H9 (cell line): ENCODE results near the gene BMPER. TPM values are rescaled to one million over a fixed set of nuclear protein-coding genes. Genes with fewer than 3 reads are reported as not detected.

Experiments used
- DNase-seq: peaks from one replicate; pipeline ENCODE4 v3.0.0-alpha.2; 2017
- H2AFZ ChIP-seq: one replicate; pipeline ENCODE4 v1.6.1; 2013; ENCODE audit warnings: mild to moderate bottlenecking, low read length, control low read depth, moderate library complexity
- H2AK5ac ChIP-seq: 2 replicates; pipeline ENCODE4 v1.6.1; 2013; ENCODE audit warnings: low read length, control low read depth, mixed read lengths; ENCODE audit not compliant: insufficient read length
- H2BK120ac ChIP-seq: one replicate; pipeline ENCODE4 v1.6.1; 2013; ENCODE audit warnings: low read depth, mild to moderate bottlenecking, low read length, control low read depth, inconsistent platforms; ENCODE audit not compliant: poor library complexity, severe bottlenecking
- H2BK12ac ChIP-seq: 2 replicates; pipeline ENCODE4 v1.6.1; 2013; ENCODE audit warnings: low read length, control low read depth, mixed read lengths, low read depth; ENCODE audit not compliant: insufficient read length
- H2BK15ac ChIP-seq: 2 replicates; pipeline ENCODE4 v1.6.1; 2013; ENCODE audit warnings: low read depth, low read length, control low read depth
- H2BK20ac ChIP-seq: one replicate; pipeline ENCODE4 v1.6.1; 2013; ENCODE audit warnings: low read depth, mild to moderate bottlenecking, low read length, control low read depth, inconsistent platforms; ENCODE audit not compliant: poor library complexity, severe bottlenecking
- H2BK5ac ChIP-seq: 2 replicates; pipeline ENCODE4 v1.6.1; 2013; ENCODE audit warnings: low read length, control low read depth, mixed read lengths; ENCODE audit not compliant: insufficient read length
- H3K14ac ChIP-seq: 2 replicates; pipeline ENCODE4 v1.6.1; 2013; ENCODE audit warnings: low read length, control low read depth; ENCODE audit not compliant: insufficient read depth
- H3K18ac ChIP-seq: 2 replicates; pipeline ENCODE4 v1.6.1; 2013; ENCODE audit warnings: low read depth, mild to moderate bottlenecking, mixed read lengths, low read length, control low read depth; ENCODE audit not compliant: insufficient read length
- H3K23ac ChIP-seq: 2 replicates; pipeline ENCODE4 v1.6.1; 2013; ENCODE audit warnings: low read length, control low read depth, mixed read lengths, low read depth; ENCODE audit not compliant: insufficient read length
- H3K23me2 ChIP-seq: 2 replicates; pipeline ENCODE4 v1.6.1; 2013; ENCODE audit warnings: low read depth, mild to moderate bottlenecking, mixed read lengths, low read length, control low read depth; ENCODE audit not compliant: insufficient read length, poor library complexity, severe bottlenecking
- H3K27ac ChIP-seq: 2 replicates; pipeline ENCODE4 v1.5.1; 2013; ENCODE audit warnings: low read length, control low read depth, mixed read lengths, low read depth; ENCODE audit not compliant: insufficient read length
- H3K27me3 ChIP-seq: 2 replicates; pipeline ENCODE4 v1.6.1; 2013; ENCODE audit warnings: low read length, control low read depth, inconsistent platforms; ENCODE audit not compliant: insufficient read depth
- H3K4ac ChIP-seq: 2 replicates; pipeline ENCODE4 v1.6.1; 2013; ENCODE audit warnings: low read depth, mild to moderate bottlenecking, control low read depth, inconsistent platforms, low read length, moderate library complexity
- H3K4me1 ChIP-seq: 2 replicates; pipeline ENCODE4 v1.6.1; 2013; ENCODE audit warnings: low read length, control low read depth, inconsistent platforms; ENCODE audit not compliant: insufficient read depth
- H3K4me2 ChIP-seq: 2 replicates; pipeline ENCODE4 v1.6.1; 2013; ENCODE audit warnings: low read length, control low read depth, mixed read lengths; ENCODE audit not compliant: insufficient read length, insufficient read depth
- H3K56ac ChIP-seq: 2 replicates; pipeline ENCODE4 v1.6.1; 2013; ENCODE audit warnings: low read depth, mild to moderate bottlenecking, mixed read lengths, low read length, control low read depth; ENCODE audit not compliant: insufficient read length
- H3K79me1 ChIP-seq: 2 replicates; pipeline ENCODE4 v1.6.1; 2013; ENCODE audit warnings: low read depth, mild to moderate bottlenecking, moderate library complexity, low read length, control low read depth, inconsistent platforms; ENCODE audit not compliant: insufficient read depth, poor library complexity, severe bottlenecking
- H3K79me2 ChIP-seq: 2 replicates; pipeline ENCODE4 v1.6.1; 2013; ENCODE audit warnings: low read length, control low read depth, inconsistent platforms; ENCODE audit not compliant: insufficient read depth
- H3K9ac ChIP-seq: 2 replicates; pipeline ENCODE4 v1.6.1; 2013; ENCODE audit warnings: low read length, control low read depth, mixed read lengths; ENCODE audit not compliant: insufficient read length; ENCODE audit errors: extremely low read depth
- H3K9me3 ChIP-seq: one replicate; pipeline ENCODE4 v1.6.1; 2013; ENCODE audit warnings: low read depth, low read length, inconsistent platforms; ENCODE audit not compliant: control insufficient read depth
- H3T11ph ChIP-seq: one replicate; pipeline ENCODE4 v1.6.1; 2013; ENCODE audit warnings: mild to moderate bottlenecking, low read length, control low read depth, inconsistent platforms
- H4K20me1 ChIP-seq: one replicate; pipeline ENCODE4 v1.6.1; 2013; ENCODE audit not compliant: control insufficient read depth, insufficient read length, insufficient read depth
- H4K5ac ChIP-seq: 2 replicates; pipeline ENCODE4 v1.6.1; 2013; ENCODE audit warnings: low read depth, mild to moderate bottlenecking, mixed read lengths, low read length, control low read depth; ENCODE audit not compliant: insufficient read length
- H4K8ac ChIP-seq: replicated peaks from 2 replicates; pipeline ENCODE4 v1.6.1; 2013; ENCODE audit warnings: low read length, control low read depth, mixed read lengths, low read depth; ENCODE audit not compliant: insufficient read length
- H4K91ac ChIP-seq: 2 replicates; pipeline ENCODE4 v1.6.1; 2013; ENCODE audit warnings: low read depth, mild to moderate bottlenecking, moderate library complexity, mixed read lengths, low read length, control low read depth; ENCODE audit not compliant: insufficient read length
- H3K27ac Mint-ChIP-seq, 3 experiments: 2 replicates in 2 of 3; 3 replicates in 1 of 3; pipeline ENCODE4 v1.8.0; 2020 to 2021; ENCODE audit warnings: mixed read lengths in 3 of 3, mild to moderate bottlenecking in 1 of 3, moderate library complexity in 1 of 3
- H3K27me3 Mint-ChIP-seq: 2 replicates; pipeline ENCODE4 v1.8.0; 2021; ENCODE audit warnings: low read depth, mild to moderate bottlenecking, moderate library complexity, mixed read lengths
- H3K36me3 Mint-ChIP-seq, 3 experiments: 2 replicates in 2 of 3; 3 replicates in 1 of 3; pipeline ENCODE4 v1.8.0; 2020 to 2021; ENCODE audit warnings: low read depth in 3 of 3, mixed read lengths in 3 of 3; ENCODE audit not compliant: insufficient read depth in 1 of 3
- H3K4me1 Mint-ChIP-seq, 2 experiments: 2 replicates each; pipeline ENCODE4 v1.8.0; 2020; ENCODE audit warnings: mixed read lengths in 2 of 2
- H3K4me3 Mint-ChIP-seq, 2 experiments: 2 replicates in 1 of 2; 3 replicates in 1 of 2; pipeline ENCODE4 v1.8.0; 2020 to 2021; ENCODE audit warnings: mild to moderate bottlenecking in 2 of 2, mixed read lengths in 2 of 2, moderate library complexity in 1 of 2
- H3K9me3 Mint-ChIP-seq, 2 experiments: 2 replicates in 1 of 2; 3 replicates in 1 of 2; pipeline ENCODE4 v1.8.0; 2020; ENCODE audit warnings: mild to moderate bottlenecking in 2 of 2, mixed read lengths in 2 of 2, moderate library complexity in 1 of 2
- CTCF ChIP-seq: fragments of 200-600 bp; sonication (generic); conservative IDR thresholded peaks from 3 replicates; pipeline ENCODE4 v1.8.0; 2021; ENCODE audit warnings: antibody characterized with exemption, mild to moderate bottlenecking
- WGBS: extraction: QIAGEN DNeasy Blood & Tissue Kit; methylation state at CpG from one replicate; pipeline ENCODE4 v1.1.7; 2013; ENCODE audit warnings: missing lambda C conversion rate, low lambda C conversion rate, mixed read lengths; ENCODE audit not compliant: insufficient read length; ENCODE audit errors: extremely low coverage; 5-methylcytosine and 5-hydroxymethylcytosine counted together
- total RNA-seq: library from RNA; stranded (reverse); gene quantifications from 2 replicates; pipeline ENCODE4 v1.2.1, GENCODE V29; 2021

The BMPER gene
- total RNA-seq, 1 experiment from 2014 or later = 0.20 TPM

GRCh38 chr7:33922820-33923219, 17.5 kb downstream of the BMPER start:
- Mint-ChIP-seq H3K4me1 (peaks cover 6% of the 10 kb centered on the region in 2 experiments; a peak in 3 of 4 replicates), H3K27ac (no peak overlapping the region), H3K36me3 (no peaks in the 10 kb centered on the region), H3K9me3 (no peaks in the 10 kb centered on the region), H3K27me3 (peaks cover 7% of the 10 kb centered on the region), H3K4me3 (no peak overlapping the region)
- Histone ChIP-seq H4K91ac (no peak overlapping the region), H3K4me1 (no peaks in the 10 kb centered on the region), H3K27me3 (no peaks in the 10 kb centered on the region; the same call in 1 of the 2 replicates), H2BK120ac (no peak overlapping the region), H2AFZ (no peak overlapping the region), H2AK5ac (no peak overlapping the region), H3K9ac (no peak overlapping the region), H3K79me1 (no peaks in the 10 kb centered on the region), H3K56ac (no peak overlapping the region), H4K8ac (no peak overlapping the region), H3K18ac (no peak overlapping the region), H2BK15ac (no peak overlapping the region), H3K79me2 (no peaks in the 10 kb centered on the region), H3K23ac (no peak overlapping the region), H3K4me2 (no peak overlapping the region), H2BK20ac (no peak overlapping the region), H4K5ac (no peak overlapping the region), H4K20me1 (no peaks in the 10 kb centered on the region), H3K14ac (no peak overlapping the region), H3K27ac (no peak overlapping the region), H3K23me2 (no peaks in the 10 kb centered on the region), H2BK12ac (no peak overlapping the region), H3K4ac (no peak overlapping the region), H3K9me3 (no peaks in the 10 kb centered on the region), H3T11ph (no peak overlapping the region), H2BK5ac (no peak overlapping the region)
- no peak for TF ChIP-seq CTCF
- no peak for DNase-seq
- no CpG with 5 or more reads among the region's 2 CpGs for WGBS
